Psoas muscle (tissue), 8 donors: ENCODE results near the gene ZNF236. TPM values are rescaled to one million over a fixed set of nuclear protein-coding genes. Genes with fewer than 3 reads are reported as not detected.
"Not testable (repeated sequence)": the region's sequence is repeated elsewhere in the genome, so short reads cannot be mapped to it uniquely, and the experiment has no call there.

Experiments
- ATAC-seq, 4 donors: fragments of 200-7000 bp; cut with Tn5 transposase; one replicate each; pipeline ENCODE4 v1.9.1; 2020; ENCODE audit warnings: moderate library complexity in 3 of 4, mild to moderate bottlenecking in 2 of 4
- DNase-seq, 2 donors: peaks; one replicate each; pipeline ENCODE4 v3.0.0-alpha.2; 2020
- H3K27ac ChIP-seq: fragments of 200-600 bp; one replicate; pipeline ENCODE4 v1.8.0; 2022
- H3K27me3 ChIP-seq, 3 donors: fragments of 200-600 bp in 1 of 3; one replicate each; pipeline versions ENCODE4 v1.6.1 to v1.8.0; 2013 to 2022; ENCODE audit warnings: low read length in 2 of 3, mild to moderate bottlenecking in 2 of 3, moderate library complexity in 1 of 3; ENCODE audit not compliant: insufficient read depth in 3 of 3
- H3K36me3 ChIP-seq, 2 donors: fragments of 200-600 bp in 1 of 2; one replicate each; pipeline versions ENCODE4 v1.6.1 to v1.8.0; 2013 to 2022; ENCODE audit warnings: low read depth in 1 of 2, mild to moderate bottlenecking in 1 of 2, moderate library complexity in 1 of 2; ENCODE audit not compliant: insufficient read depth in 1 of 2
- H3K4me1 ChIP-seq: fragments of 200-600 bp; one replicate; pipeline ENCODE4 v1.8.0; 2022
- H3K4me3 ChIP-seq: fragments of 200-600 bp; one replicate; pipeline ENCODE4 v1.8.0; 2022; ENCODE audit warnings: mild to moderate bottlenecking
- H3K9me3 ChIP-seq: fragments of 200-600 bp; one replicate; pipeline ENCODE4 v1.8.0; 2022
- CTCF ChIP-seq: fragments of 200-600 bp; IDR thresholded peaks from one replicate; pipeline ENCODE4 v1.8.0; 2022; ENCODE audit warnings: antibody characterized with exemption
- WGBS, 3 donors: extraction: QIAGEN DNeasy Blood & Tissue Kit; methylation state at CpG; one replicate each; pipeline versions ENCODE4 v1.1.6 to v1.1.7; 2013; 5-methylcytosine and 5-hydroxymethylcytosine counted together
- intact Hi-C, 2 donors: fragments of 100-400 bp; cut with DNase I; formaldehyde crosslinking; loops; one replicate each; pipeline versions ENCODE4 v1.11.0 to v1.14.2; 2022
- polyA plus RNA-seq, 3 donors: library from polyadenylated mRNA; stranded (reverse); fragments of 200-250 nt; gene quantifications; one replicate each; pipeline ENCODE4 v1.2.3, GENCODE V29; 2013
- total RNA-seq, 4 donors: library from RNA; stranded (reverse); fragmentation: NEBNext Ultra II Directional in 2 of 4; extraction: Animal tissue kit (Norgen Biotek cat#: 25700) in 2 of 4; gene quantifications; one replicate each; pipeline versions ENCODE4 v1.2.1 to v1.2.4, GENCODE V29; 2021 to 2023
- donor health status: healthy with polysubstance abuse.
- donor health status: DM: no; HTN: no; CAD: no; lungs with moderate emphysema.
- donor health status: Bipolar disorder and iron deficiency.
- donor health status: healthy.
- donor health status: DM: yes; HTN: yes; CAD: no.
- donor health status: DM: no; HTN: no; CAD: no.
- donor health status: DM: no; HTN: no; CAD: no.
- donor health status: DM: yes; HTN: yes; CAD: no.

The ZNF236 gene
- total and polyA plus RNA-seq, 7 donors, result 0.76 to 9.4 (median 7.5) TPM

GRCh38 chr18:76963936-76964335 is 141.6 kb downstream of the ZNF236 start:
- Histone ChIP-seq H3K27ac (no peak overlapping the region), H3K27me3 (no peaks in the 10 kb centered on the region), H3K9me3 (no peaks in the 10 kb centered on the region), H3K4me3 (no peak overlapping the region), H3K36me3 (peaks cover 0 to 36% of the 10 kb centered on the region in 2 donors), H3K4me1 (no peaks in the 10 kb centered on the region)
- 95 to 97% (median 96%) methylated on average over 2 of the region's 2 CpGs for WGBS, 3 donors
- no peak for ATAC-seq
- intact Hi-C loops, result no loop called here
- DNase-seq, result no peak
- no peak for TF ChIP-seq CTCF

- H3K4me1 ChIP-seq, H3K27ac ChIP-seq, H3K27me3 ChIP-seq, ATAC-seq, intact Hi-C loops, DNase-seq, H3K4me3 ChIP-seq, H3K9me3 ChIP-seq: not testable (repeated sequence)
- peaks cover 0 to 26% of the 10 kb centered on the region in 2 donors for H3K36me3 ChIP-seq
- 75 to 85% (median 80%) methylated on average over 11 of the region's 11 CpGs for WGBS, 3 donors
Observed at GRCh38 chr18:76965555-76966151, 143.3 kb downstream of the ZNF236 start.

DNA sequence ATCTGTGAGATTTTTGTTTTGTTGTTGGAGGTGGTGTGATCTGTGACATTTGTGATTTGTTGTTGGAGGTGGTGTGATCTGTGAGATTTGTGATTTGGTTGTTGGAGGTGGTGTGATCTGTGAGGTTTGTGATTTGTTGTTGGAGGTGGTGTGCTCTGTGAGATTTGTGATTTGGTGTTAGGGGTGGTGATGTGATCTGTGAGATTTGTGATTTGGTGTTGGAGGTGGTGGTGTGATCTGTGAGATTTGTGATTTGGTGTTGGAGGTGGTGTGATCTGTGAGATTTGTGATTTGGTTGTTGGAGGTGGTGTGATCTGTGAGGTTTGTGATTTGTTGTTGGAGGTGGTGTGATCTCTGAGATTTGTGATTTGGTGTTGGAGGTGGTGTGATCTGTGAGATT is 144.9 kb downstream of the ZNF236 start:
- intact Hi-C loops, result not testable (repeated sequence)

DNA sequence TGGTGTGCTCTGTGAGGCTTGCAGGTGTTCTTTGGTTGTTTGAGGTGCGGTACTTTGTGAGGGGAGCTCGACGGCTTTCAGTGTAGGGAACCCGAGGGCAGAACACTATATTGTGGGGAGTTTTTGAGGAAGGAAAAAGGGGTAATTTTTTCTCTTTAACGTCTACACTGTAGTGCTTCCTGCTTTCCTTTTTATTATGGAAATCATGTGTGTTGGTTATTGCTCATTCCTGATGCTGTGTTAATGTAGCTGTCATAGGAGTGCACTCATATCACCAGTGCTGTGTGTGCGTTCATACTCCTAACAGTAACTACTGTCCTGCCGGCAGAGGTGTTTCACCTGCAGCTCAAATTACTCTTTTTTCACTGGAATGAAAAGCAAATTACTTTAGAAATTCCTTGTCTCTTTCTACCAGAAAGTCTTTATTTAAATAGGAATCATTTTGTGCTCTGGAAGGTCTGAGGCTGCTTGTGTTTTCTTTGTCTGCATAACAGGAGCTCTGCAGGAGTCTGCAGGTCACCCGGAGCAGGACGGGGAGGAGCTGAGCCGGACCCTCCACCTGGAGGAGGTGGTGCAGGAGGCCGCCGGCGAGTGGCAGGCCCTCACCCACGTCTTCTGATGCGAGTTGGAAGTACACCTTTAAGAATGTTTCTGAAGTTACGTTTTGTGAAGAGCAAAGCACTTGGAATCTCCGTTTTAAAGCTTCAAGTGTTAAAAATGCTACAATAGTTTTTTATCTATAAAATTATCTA is 145.5 kb downstream of the ZNF236 start:
- no peak overlapping the region for H3K4me3 ChIP-seq
- H3K27ac ChIP-seq, result no peak overlapping the region
- no peak for TF ChIP-seq CTCF
- intact Hi-C loops, result no loop called here
- H3K4me1 ChIP-seq, result no peaks in the 10 kb centered on the region
- H3K9me3 ChIP-seq, result no peaks in the 10 kb centered on the region
- no peak for DNase-seq
- H3K27me3 ChIP-seq, result no peaks in the 10 kb centered on the region
- WGBS, 3 donors, result 62 to 69% (median 67%) methylated on average over 17 of the region's 17 CpGs
- ATAC-seq, result no peak
- peaks cover 0 to 16% of the 10 kb centered on the region in 2 donors for H3K36me3 ChIP-seq

More for the DNA sequence above, 144.9 kb downstream of the ZNF236 start:
- not testable (repeated sequence) for DNase-seq, H3K9me3 ChIP-seq, H3K27me3 ChIP-seq, ATAC-seq, H3K27ac ChIP-seq, H3K4me1 ChIP-seq, H3K4me3 ChIP-seq
- H3K36me3 ChIP-seq, result peaks cover 0 to 16% of the 10 kb centered on the region in 2 donors

GRCh38 chr18:76970770-76971559 is 148.6 kb downstream of the ZNF236 start:
- Histone ChIP-seq H3K4me3 (no peak overlapping the region), H3K4me1 (no peaks in the 10 kb centered on the region), H3K27me3 (no peaks in the 10 kb centered on the region), H3K36me3 (peaks cover 0 to 16% of the 10 kb centered on the region in 2 donors), H3K9me3 (no peaks in the 10 kb centered on the region), H3K27ac (no peak overlapping the region)
- TF ChIP-seq CTCF, result no peak
- ATAC-seq (no peak), DNase-seq (no peak)
- intact Hi-C loops, result no loop called here
- 72 to 79% (median 76%) methylated on average over 11 of the region's 11 CpGs for WGBS, 3 donors
